HEK293 (cell line): ENCODE results near the gene MYH15.

Experiments used
- CTCF ChIA-PET: fragments of 350-600 bp; formaldehyde crosslinking; extraction: SDS; loops from one replicate; lab custom pipeline; 2021; ENCODE audit warnings: antibody characterized with exemption; lab: Yijun Ruan, JAX
- POLR2A ChIA-PET: fragments of 300-600 bp; formaldehyde crosslinking; extraction: SDS; loops from one replicate; lab custom pipeline; 2020; ENCODE audit warnings: antibody characterized with exemption, inconsistent platforms; lab: Yijun Ruan, JAX
- H3K27ac ChIP-seq: fragments of 200-500 bp; sonication (Bioruptor generic); 2 replicates; pipeline ENCODE4 v1.5.1; 2014; ENCODE audit warnings: low read depth, low read length, control low read depth, inconsistent platforms; ENCODE audit errors: extremely low read depth
- H3K36me3 ChIP-seq, 2 experiments: fragments of 200-500 bp in 1 of 2; sonication (Bioruptor generic) in 1 of 2; 1 replicate in 1 of 2; 2 replicates in 1 of 2; pipeline ENCODE4 v1.5.1; 2014 to 2017; ENCODE audit warnings: inconsistent platforms in 2 of 2, low read length in 2 of 2; ENCODE audit not compliant: control insufficient read depth in 2 of 2, insufficient read depth in 1 of 2
- H3K4me1 ChIP-seq: fragments of 200-500 bp; sonication (Bioruptor generic); 2 replicates; pipeline ENCODE4 v1.5.1; 2014; ENCODE audit warnings: mild to moderate bottlenecking, low read length, inconsistent platforms; ENCODE audit not compliant: control insufficient read depth, insufficient read depth
- H3K4me3 ChIP-seq: 2 replicates; pipeline ENCODE4 v1.5.1; 2011; ENCODE audit warnings: low read depth, mild to moderate bottlenecking, control low read depth, low read length, moderate library complexity
- H3K9me3 ChIP-seq: fragments of 200-500 bp; sonication (Bioruptor generic); 2 replicates; pipeline ENCODE4 v1.5.1; 2014; ENCODE audit warnings: low read depth, low read length, inconsistent platforms; ENCODE audit not compliant: control insufficient read depth, insufficient read depth
- HOXC10 ChIP-seq: sonication (generic); formaldehyde crosslinking; IDR thresholded peaks from 2 replicates; pipeline ENCODE4 v1.8.1; 2023; ENCODE audit warnings: mild to moderate bottlenecking, missing genetic modification reagents
- INSM2 ChIP-seq: fragments of 450-650 bp; formaldehyde crosslinking; IDR thresholded peaks from 2 replicates; pipeline ENCODE4 v1.5.1; 2016; ENCODE audit warnings: missing biosample characterization, missing genetic modification characterization
- MZF1 ChIP-seq: fragments of 450-650 bp; formaldehyde crosslinking; IDR thresholded peaks from 2 replicates; pipeline ENCODE4 v1.5.1; 2017; ENCODE audit warnings: missing biosample characterization, missing genetic modification characterization, borderline replicate concordance
- PRDM4 ChIP-seq: fragments of 450-650 bp; formaldehyde crosslinking; IDR thresholded peaks from 2 replicates; pipeline ENCODE4 v1.5.1; 2017; ENCODE audit warnings: missing biosample characterization, missing genetic modification characterization
- REST ChIP-seq: fragments of 450-650 bp; formaldehyde crosslinking; IDR thresholded peaks from 2 replicates; pipeline ENCODE4 v1.5.1; 2016; ENCODE audit warnings: missing biosample characterization, missing genetic modification characterization
- SETDB1 ChIP-seq: IDR thresholded peaks from one replicate; pipeline ENCODE4 v1.6.1; 2017; ENCODE audit warnings: mild to moderate bottlenecking, low read length, moderate library complexity, mixed read lengths; ENCODE audit not compliant: insufficient read length
- ZBTB1 ChIP-seq: fragments of 450-650 bp; formaldehyde crosslinking; IDR thresholded peaks from 2 replicates; pipeline ENCODE4 v1.5.1; 2016; ENCODE audit warnings: missing biosample characterization, missing genetic modification characterization
- ZBTB20 ChIP-seq: fragments of 450-650 bp; formaldehyde crosslinking; IDR thresholded peaks from 2 replicates; pipeline ENCODE4 v1.5.1; 2016; ENCODE audit warnings: missing biosample characterization, missing genetic modification characterization
- ZNF146 ChIP-seq: fragments of 450-650 bp; formaldehyde crosslinking; IDR thresholded peaks from 2 replicates; pipeline ENCODE4 v1.5.1; 2016; ENCODE audit warnings: missing biosample characterization, missing genetic modification characterization
- ZNF174 ChIP-seq: fragments of 450-650 bp; formaldehyde crosslinking; IDR thresholded peaks from 2 replicates; pipeline ENCODE4 v1.5.0; 2017; ENCODE audit warnings: missing biosample characterization, mild to moderate bottlenecking, missing genetic modification characterization
- ZNF221 ChIP-seq: fragments of 450-650 bp; formaldehyde crosslinking; IDR thresholded peaks from 2 replicates; pipeline ENCODE4 v1.5.1; 2017; ENCODE audit warnings: missing biosample characterization, missing genetic modification characterization, borderline replicate concordance
- ZNF394 ChIP-seq: fragments of 450-650 bp; formaldehyde crosslinking; IDR thresholded peaks from 2 replicates; pipeline ENCODE4 v1.5.1; 2016; ENCODE audit warnings: missing biosample characterization, missing genetic modification characterization, mild to moderate bottlenecking, moderate library complexity, borderline replicate concordance
- ZNF398 ChIP-seq: fragments of 450-650 bp; formaldehyde crosslinking; IDR thresholded peaks from 2 replicates; pipeline ENCODE4 v1.5.1; 2017; ENCODE audit warnings: missing biosample characterization, missing genetic modification characterization
- ZNF514 ChIP-seq: fragments of 450-650 bp; formaldehyde crosslinking; IDR thresholded peaks from 2 replicates; pipeline ENCODE4 v1.5.1; 2016; ENCODE audit warnings: missing biosample characterization, missing genetic modification characterization
- ZNF561 ChIP-seq: fragments of 450-650 bp; IDR thresholded peaks from 2 replicates; pipeline ENCODE4 v1.5.1; 2018; ENCODE audit warnings: missing biosample characterization, missing genetic modification characterization, borderline replicate concordance
- ZNF580 ChIP-seq: fragments of 450-650 bp; formaldehyde crosslinking; IDR thresholded peaks from 2 replicates; pipeline ENCODE4 v1.5.1; 2016; ENCODE audit warnings: missing biosample characterization, missing genetic modification characterization
- ZNF621 ChIP-seq: fragments of 450-650 bp; formaldehyde crosslinking; IDR thresholded peaks from 2 replicates; pipeline ENCODE4 v1.5.1; 2017; ENCODE audit warnings: missing biosample characterization, missing genetic modification characterization
- ZNF654 ChIP-seq: fragments of 450-650 bp; formaldehyde crosslinking; IDR thresholded peaks from 2 replicates; pipeline ENCODE4 v1.5.1; 2016; ENCODE audit warnings: low read depth, missing biosample characterization, missing genetic modification characterization
- ZNF664 ChIP-seq: fragments of 450-650 bp; formaldehyde crosslinking; IDR thresholded peaks from 2 replicates; pipeline ENCODE4 v1.5.1; 2016; ENCODE audit warnings: missing biosample characterization, missing genetic modification characterization
- ZNF692 ChIP-seq: fragments of 450-650 bp; formaldehyde crosslinking; IDR thresholded peaks from 2 replicates; pipeline ENCODE4 v1.5.1; 2016; ENCODE audit warnings: missing biosample characterization, missing genetic modification characterization
- ZNF843 ChIP-seq: fragments of 450-650 bp; formaldehyde crosslinking; IDR thresholded peaks from 2 replicates; pipeline ENCODE4 v1.5.1; 2016; ENCODE audit warnings: missing biosample characterization, missing genetic modification characterization

The MYH15 gene

GRCh38 chr3:108548304-108548703 lies 37.9 kb upstream of the MYH15 start:
- TF ChIP-seq ZNF394 (tag by site-specific recombination) (no peak), ZNF514 (tag by site-specific recombination) (no peak), ZNF843 (tag by site-specific recombination) (no peak), REST (tag by site-specific recombination) (no peak), ZNF561 (no peak), ZNF146 (no peak), ZNF664 (tag by site-specific recombination) (no peak), ZNF174 (tag by site-specific recombination) (no peak), ZNF580 (no peak), SETDB1 (no peak), ZNF398 (no peak), ZBTB20 (tag by site-specific recombination) (no peak), ZNF654 (tag by site-specific recombination) (no peak)
- Histone ChIP-seq H3K4me1 (no peaks in the 10 kb centered on the region), H3K36me3 (peaks cover 13 to 30% of the 10 kb centered on the region in 2 experiments), H3K27ac (no peak overlapping the region), H3K9me3 (no peaks in the 10 kb centered on the region), H3K4me3 (no peak overlapping the region)
- CTCF ChIA-PET, result no interaction called here
- POLR2A ChIA-PET, result no interaction called here

GRCh38 chr3:108546692-108547091 lies 36.3 kb upstream of the MYH15 start:
- no peaks in the 10 kb centered on the region for H3K4me1 ChIP-seq
- POLR2A ChIA-PET, result no interaction called here
- TF ChIP-seq ZNF174 (tag by site-specific recombination) (no peak), ZNF398 (no peak), ZNF221 (tag by site-specific recombination) (no peak), MZF1 (no peak), ZNF692 (tag by site-specific recombination) (no peak), PRDM4 (tag by site-specific recombination) (no peak), HOXC10 (CRISPR knock-in tag) (no peak), INSM2 (tag by site-specific recombination) (no peak), ZNF621 (no peak), ZBTB1 (tag by site-specific recombination) (no peak)
- peaks cover 8 to 25% of the 10 kb centered on the region in 2 experiments; a peak in 2 of 3 replicates for H3K36me3 ChIP-seq
- no peak overlapping the region for H3K27ac ChIP-seq
- no peaks in the 10 kb centered on the region for H3K9me3 ChIP-seq
- H3K4me3 ChIP-seq, result no peak overlapping the region
- CTCF ChIA-PET, result interaction anchor here (1.3 kb wide), 1 partner anchor 57 kb away, joined by 4 read pairs; no protein-coding TSS in a partner anchor
